HG03442 (cell line): Measurements from ENCODE around the gene SCEL.
A peak's percentile ranks its signal among the peaks of the same experiment; 100 is the strongest.
"Not testable (repeated sequence)": the region's sequence is repeated elsewhere in the genome, so short reads cannot be mapped to it uniquely, and the experiment has no call there.

Experiments
- ATAC-seq: cut with Tn5 transposase; IDR thresholded peaks from one replicate; pipeline ENCODE4 v1.9.1; 2021; ENCODE audit warnings: mild to moderate bottlenecking, moderate library complexity; ENCODE audit not compliant: unreplicated experiment

The SCEL gene, protein sequence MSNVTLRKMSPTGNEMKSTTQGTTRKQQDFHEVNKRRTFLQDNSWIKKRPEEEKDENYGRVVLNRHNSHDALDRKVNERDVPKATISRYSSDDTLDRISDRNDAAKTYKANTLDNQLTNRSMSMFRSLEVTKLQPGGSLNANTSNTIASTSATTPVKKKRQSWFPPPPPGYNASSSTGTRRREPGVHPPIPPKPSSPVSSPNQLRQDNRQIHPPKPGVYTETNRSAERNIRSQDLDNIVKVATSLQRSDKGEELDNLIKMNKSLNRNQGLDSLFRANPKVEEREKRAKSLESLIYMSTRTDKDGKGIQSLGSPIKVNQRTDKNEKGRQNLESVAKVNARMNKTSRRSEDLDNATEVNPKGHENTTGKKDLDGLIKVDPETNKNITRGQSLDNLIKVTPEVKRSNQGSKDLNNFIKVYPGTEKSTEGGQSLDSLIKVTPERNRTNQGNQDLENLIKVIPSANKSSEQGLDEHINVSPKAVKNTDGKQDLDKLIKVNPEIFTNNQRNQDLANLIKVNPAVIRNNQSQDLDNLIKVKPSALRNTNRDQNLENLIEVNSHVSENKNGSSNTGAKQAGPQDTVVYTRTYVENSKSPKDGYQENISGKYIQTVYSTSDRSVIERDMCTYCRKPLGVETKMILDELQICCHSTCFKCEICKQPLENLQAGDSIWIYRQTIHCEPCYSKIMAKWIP

GRCh38 chr13:77535448-77535847 is at the start of gene SCEL:
SCEL (plus strand) TSS chr13:77535706; CDS start chr13:77555876, 20,170 bp downstream.
- ATAC-seq: no peak

GRCh38 chr13:77489566-77490337 is 45.8 kb upstream of the SCEL start:
- no peak for ATAC-seq

- ATAC-seq: peak; percentile 77
Measured at GRCh38 chr13:77492982-77493381, 42.5 kb upstream of the SCEL start.

GRCh38 chr13:77494226-77494625 is 41.3 kb upstream of the SCEL start:
- ATAC-seq: no peak

DNA sequence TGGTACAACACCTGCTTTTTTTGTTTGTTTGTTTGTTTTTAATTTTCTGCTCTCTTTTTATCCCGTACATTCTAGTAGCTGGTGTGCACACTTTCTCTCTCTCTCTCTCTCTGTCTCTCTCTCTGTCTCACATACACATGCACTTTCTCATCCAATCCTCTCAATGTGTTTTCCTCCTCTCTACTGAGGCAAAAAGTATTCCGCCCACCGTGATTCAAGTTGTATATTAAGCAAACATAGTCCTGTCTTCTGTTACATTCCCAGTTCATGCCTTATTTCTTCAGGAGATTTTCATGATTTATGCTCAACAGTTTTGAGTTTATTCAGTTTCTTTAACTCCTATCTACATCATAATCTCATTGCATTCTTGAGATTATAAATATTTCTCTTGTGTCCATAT is 38.2 kb upstream of the SCEL start:
- ATAC-seq: no peak

GRCh38 chr13:77497835-77498234 is 37.7 kb upstream of the SCEL start:
- no peak for ATAC-seq

- peak; percentile 88 for ATAC-seq
Measured at GRCh38 chr13:77502104-77502720, 33.3 kb upstream of the SCEL start.

GRCh38 chr13:77503398-77503797 is 32.1 kb upstream of the SCEL start:
- no peak for ATAC-seq

DNA sequence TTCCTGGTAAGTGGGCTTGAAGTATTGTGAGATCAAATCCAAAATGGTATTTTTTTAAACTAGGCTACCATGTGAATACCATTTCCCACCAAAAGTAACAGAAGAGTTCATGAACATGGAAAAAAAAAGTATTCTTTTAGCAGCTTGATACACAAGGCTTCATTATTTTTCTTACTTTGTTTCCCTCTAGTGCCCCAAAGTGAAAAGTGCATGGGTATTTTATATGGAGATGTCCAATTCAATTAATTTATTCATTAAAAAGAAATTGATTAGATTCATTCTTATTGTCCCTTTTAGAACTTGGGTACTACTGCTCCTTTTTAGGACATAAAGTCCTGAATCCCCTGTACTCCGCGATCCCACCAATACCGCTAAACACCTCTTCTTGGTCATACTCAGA is 28.6 kb upstream of the SCEL start:
- no peak for ATAC-seq

DNA sequence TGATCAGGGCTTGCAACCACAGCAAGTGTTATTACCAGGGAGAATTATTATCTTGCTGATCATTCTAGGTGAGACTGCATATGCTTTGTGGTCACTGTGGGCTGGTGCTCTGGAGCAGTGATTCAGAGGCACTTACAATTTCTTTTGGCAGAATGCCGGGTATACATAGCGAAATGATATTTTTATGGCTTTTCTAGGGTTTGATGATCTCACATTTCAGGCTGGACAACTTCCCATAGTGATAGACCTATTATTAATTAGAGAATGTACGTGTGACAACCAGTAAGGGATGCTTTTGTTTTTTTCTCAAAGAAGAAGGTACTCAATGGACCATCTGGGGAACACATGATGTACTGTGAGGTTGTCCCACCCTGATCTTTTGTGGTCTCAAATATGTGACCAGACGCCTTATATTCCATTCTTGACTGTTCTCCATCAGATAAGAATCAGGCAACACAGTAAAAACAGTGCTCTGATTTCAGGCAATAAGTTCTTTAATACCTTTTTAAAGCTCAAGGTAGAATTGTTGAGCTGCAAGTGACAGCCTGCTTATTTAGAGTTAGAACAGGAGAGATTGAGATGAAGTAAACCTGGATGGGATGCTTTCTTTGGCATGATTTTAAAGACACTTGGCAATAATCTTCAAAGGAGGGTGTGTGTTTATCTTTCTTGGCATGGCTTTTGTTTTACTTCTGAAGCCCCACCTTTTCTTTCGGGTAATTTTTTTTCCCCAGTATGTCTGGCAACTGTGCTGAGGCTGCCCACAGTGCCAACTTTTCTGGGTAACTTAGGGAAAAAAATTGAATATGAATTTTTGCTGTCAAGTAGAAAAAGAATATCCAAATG is 27.4 kb upstream of the SCEL start:
- no peak for ATAC-seq

- no peak for ATAC-seq
Measured at GRCh38 chr13:77508959-77509620, 26.4 kb upstream of the SCEL start.

DNA sequence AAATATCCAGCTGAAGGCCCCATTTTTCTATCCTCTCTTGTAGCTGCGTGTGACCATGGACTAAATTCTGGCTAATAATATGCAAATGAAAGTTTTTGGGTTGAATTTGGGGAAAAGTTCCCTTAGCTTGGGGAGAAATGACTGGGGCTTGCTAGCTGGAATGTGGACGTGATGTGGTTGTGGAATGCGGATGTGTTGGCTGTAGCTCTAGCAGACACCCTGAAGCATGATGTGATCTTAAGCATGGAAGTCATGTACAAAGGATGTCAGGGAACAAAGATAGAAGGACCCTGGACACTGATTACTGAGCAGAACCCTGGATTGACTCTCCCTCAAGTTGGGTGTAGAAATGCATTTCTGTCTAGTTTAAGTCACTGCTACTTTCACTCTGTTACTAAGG is 25.4 kb upstream of the SCEL start:
- ATAC-seq: no peak

DNA sequence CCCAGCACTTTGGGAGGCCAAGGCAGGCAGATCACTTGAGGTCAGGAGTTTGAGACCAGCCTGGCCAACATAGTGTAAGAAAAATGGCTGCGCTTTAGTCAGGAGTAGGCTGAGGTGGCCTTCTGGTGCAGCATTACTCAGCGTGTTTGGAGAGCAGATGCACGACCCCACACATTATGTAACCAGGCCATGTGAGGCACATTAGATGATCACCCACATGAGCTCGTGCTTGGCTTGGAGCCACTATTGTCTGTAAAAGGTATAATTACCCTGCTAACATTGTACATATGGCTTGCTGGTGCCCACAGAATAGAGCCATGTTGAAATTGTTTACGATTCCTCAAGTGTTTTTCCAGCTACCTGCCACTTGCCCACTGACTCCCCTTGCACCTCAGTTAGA is 24.0 kb upstream of the SCEL start:
- ATAC-seq: no peak

GRCh38 chr13:77513719-77514335 is 21.7 kb upstream of the SCEL start:
- peak; percentile 85 for ATAC-seq

- ATAC-seq: peak; percentile 82
Measured at GRCh38 chr13:77514336-77514726, 21.2 kb upstream of the SCEL start.

GRCh38 chr13:77515785-77516184 is 19.7 kb upstream of the SCEL start:
- ATAC-seq: no peak

DNA sequence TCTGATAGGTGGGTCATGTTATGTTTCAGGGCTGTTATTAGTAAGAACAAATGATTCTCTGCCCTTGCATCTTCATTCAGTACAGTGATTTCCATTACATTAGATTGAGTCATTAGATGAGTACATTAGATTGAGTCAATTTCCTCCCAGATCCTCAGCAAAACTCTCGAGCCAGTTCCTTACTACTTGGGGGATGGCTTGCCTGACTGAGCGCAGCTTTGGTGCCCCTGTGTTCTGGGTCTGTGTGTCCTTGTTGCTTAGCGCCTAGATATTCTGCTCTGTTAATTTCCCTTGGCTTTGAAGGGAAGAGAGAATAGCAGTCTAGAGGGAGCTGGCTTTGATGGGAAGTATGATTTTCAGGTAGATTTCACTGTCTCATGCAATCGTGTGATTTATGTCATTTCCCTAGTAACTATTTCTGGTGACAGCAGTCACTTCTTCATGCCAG is 19.1 kb upstream of the SCEL start:
- no peak for ATAC-seq

- ATAC-seq: no peak
Measured at GRCh38 chr13:77518266-77518665, 17.2 kb upstream of the SCEL start.

GRCh38 chr13:77519396-77519795 is 16.1 kb upstream of the SCEL start:
- ATAC-seq: not testable (repeated sequence)
